ENCODE data around the gene POLD2.

- TF ChIP-seq SUZ12 (IDR thresholded peaks at IDR 0.05; ENCODE audit: extremely low read depth, insufficient read depth, insufficient read length): no peak
- TF ChIP-seq ZNF274 (IDR thresholded peaks at IDR 0.05; ENCODE audit: low read depth, low read length): no peak
- TF ChIP-seq YY1 (IDR thresholded peaks at IDR 0.05; ENCODE audit: insufficient read depth, insufficient read length): no peak
Measured at GRCh38 chr7:44159824-44160630, 36.7 kb upstream of the POLD2 start.

All from NT2/D1 (cell line).